ENCODE results near the gene CLSTN2.

The CLSTN2 gene

DNA sequence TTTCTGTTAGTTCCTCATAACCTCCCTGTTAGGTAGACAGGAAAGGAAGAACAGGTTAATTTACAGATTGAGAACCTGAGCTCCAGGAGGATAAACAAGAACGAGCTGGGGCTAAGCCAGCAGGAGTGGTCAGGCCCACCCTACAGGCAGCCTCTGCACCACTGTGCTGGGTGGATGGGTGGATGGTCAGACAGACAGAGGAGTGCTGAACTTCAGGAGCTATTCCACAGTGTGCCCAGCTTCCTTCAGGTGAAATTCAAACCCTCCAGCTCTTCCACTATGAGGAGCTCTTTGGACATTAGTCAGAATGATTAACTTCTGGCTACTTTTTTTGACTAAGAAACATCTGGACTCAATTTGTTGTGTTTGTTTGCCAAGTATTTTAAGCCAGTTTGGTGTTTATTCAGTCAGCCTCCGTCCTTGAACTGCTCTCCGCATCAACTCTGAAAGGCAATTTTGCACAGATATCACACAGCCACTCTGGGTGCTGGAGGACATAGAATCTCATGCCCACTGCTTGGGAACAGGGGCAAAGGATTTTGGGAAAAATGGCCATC is 361.9 kb downstream of the CLSTN2 start:
- no peak for DNase-seq

GRCh38 chr3:140298043-140298442 is 363.1 kb downstream of the CLSTN2 start:
- DNase-seq: no peak

GRCh38 chr3:140298569-140299070 is 363.6 kb downstream of the CLSTN2 start:
- DNase-seq: no peak

GRCh38 chr3:140303875-140304274 is 368.9 kb downstream of the CLSTN2 start:
- DNase-seq: no peak

DNA sequence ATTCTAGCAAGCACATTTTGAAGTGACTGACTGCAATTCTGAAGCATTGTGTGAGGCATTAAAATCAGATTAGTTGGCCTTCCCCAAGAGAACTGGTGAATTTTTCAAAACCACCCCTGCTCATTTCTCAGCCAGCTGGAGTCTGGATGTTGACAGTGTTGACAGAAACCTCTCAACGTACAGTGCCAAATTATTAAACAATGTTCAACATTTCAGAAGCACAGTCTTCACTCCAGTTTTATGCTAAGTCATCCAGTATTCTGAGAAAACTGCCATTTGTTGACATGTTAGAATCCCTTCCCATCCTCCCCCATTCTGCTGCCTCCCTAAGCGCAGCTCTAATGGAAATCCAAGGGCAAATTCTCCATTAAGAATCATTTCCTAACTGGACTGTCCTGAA is 373.6 kb downstream of the CLSTN2 start:
- DNase-seq: no peak

DNA sequence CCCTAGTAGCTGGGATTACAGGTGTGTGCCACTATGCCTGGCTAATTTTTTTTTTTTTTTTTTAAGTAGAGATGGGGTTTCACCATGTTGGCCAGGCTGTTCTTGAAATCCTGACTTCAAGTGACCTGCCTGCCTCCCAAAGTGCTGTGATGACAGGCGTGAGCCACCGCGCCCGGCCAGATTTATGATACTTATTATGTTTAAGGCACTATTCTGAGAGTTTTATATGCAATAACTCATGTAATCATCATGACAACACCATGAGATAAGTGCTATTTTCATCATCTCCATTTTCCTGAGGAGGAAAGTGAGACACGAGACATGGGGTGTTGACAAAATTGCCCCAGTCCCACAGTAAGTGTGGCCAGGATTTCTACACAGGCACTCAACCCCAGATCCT is 376.4 kb downstream of the CLSTN2 start:
- no peak for DNase-seq

GRCh38 chr3:140315955-140316354 is 381.0 kb downstream of the CLSTN2 start:
- DNase-seq: no peak

GRCh38 chr3:140316466-140316865 is 381.5 kb downstream of the CLSTN2 start:
- no peak for DNase-seq

DNA sequence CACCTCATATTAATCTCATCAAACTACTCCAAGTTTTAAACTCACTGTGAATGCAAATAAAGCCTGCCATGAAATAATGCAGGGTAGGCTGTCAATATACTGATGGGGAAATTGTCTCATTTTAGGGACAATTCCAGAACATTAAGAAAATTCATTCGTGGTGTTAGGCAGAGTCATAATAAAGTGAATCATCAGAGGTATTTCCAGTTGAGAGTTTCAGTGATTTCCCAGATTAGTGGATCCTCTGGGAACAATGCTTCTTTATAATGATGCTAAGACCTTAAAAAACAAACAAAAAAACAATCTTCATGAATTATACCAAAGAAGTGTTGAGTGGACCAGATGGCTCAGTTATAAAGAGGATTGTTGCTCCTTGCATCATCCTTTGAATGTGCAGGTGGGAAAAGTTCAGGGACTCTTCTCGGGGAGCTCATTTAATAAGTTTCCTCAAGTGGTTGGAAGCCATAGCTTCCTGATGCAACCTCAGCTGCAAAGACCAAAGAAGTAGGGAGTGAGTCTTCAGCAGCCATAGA is 381.9 kb downstream of the CLSTN2 start:
- no peak for DNase-seq

GRCh38 chr3:140319739-140320138 is 384.8 kb downstream of the CLSTN2 start:
- no peak for DNase-seq

- DNase-seq: no peak
Measured at GRCh38 chr3:140323561-140323960, 388.6 kb downstream of the CLSTN2 start.

DNA sequence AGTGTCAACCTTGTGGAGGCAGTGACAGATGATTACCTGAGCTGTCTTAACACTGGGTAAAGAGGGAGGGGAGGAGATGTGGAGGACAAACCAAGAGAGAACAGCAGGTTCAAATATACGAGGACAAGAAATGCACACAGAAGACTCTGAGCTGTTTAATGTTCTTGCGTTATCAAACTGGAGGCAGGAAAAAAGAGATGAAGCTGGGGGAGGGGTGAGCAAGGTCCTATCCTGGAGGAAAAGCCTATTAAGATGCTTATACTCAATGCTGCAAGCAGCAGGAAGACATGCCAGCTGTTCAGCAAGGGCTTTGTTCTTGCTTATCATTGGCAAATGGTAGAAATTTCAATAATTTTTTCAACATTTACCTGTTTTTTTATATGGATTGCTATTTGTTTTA is 397.1 kb downstream of the CLSTN2 start:
- DNase-seq: no peak

DNA sequence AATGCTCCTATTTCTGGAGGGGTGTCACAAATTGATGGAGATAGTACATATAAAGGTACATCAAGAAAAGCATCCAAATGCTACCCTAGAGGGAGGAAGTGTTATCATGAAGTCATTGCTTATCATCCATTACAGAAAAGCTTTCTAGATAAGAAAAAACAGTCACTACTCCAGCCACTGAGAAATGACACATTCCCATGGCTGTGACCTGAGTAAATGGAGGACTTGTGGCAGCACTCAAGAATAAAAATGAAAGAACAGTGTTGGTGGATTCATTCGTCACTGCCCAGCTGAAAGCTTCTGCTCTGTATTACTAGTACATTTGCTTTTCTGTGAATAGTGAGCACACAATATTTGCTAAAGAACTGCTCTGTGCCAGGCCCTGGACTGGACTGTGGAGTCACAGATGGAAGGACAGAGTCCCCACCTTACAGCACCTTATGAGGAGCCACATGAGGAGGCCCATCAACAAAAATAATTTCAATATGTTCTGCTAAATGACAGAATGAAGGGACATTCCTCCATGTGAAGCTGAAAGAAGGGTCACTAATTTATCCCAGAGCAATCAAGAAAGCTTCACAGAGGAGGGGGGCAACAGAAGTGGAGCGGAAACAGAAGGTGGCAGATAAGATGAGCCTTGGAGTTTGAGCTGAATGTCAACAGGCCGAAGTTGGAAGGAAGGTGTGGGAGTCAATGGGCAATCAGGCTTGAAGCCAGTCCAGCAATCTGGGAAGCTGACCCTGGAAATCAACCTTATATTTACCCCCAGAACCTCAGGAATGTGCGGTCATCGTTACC is 399.3 kb downstream of the CLSTN2 start:
- DNase-seq: no peak

GRCh38 chr3:140336465-140336864 is 401.5 kb downstream of the CLSTN2 start:
- DNase-seq: no peak

DNA sequence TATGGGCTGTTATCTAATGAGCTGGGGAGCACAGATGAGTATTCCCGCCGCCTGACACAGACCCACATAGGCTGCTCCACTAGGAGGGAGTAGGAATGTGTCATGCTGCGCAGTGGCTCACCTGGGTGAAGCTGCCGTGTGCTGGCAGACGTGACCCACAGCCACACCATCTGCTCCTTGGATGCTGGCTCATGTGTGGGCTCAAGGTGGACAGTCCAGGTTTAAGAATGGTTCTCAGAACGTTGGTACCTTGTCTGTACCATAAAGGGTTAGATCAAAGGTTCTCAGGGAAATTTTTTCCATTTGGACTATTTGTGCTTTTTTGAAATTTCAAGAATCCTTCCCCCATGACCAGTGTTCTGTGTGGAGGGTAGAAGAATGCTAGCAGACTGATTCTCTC is 403.9 kb downstream of the CLSTN2 start:
- no peak for DNase-seq

DNA sequence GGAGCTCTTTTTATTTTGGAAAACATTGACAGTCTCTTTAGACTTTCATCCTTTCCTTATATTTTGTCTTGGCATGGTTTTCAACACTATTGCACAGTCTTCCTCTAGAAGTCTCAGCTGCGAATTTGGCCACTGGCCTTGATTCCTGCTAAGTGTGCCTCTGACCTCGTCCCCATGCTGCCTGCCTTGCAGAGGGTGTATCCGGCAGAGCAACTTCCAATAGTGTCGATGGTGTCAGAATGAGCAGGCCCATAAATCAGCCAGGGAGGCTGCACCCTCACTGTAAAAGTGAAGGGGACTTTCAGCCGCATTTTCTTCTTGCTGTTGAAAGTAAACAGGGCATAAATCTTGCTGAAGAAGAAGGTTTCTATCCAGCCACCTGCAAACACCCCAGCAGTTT is 406.2 kb downstream of the CLSTN2 start:
- DNase-seq: no peak

- DNase-seq: no peak
Measured at GRCh38 chr3:140341817-140342403, 406.9 kb downstream of the CLSTN2 start.

- no peak for DNase-seq
Measured at GRCh38 chr3:140342668-140343067, 407.7 kb downstream of the CLSTN2 start.

DNA sequence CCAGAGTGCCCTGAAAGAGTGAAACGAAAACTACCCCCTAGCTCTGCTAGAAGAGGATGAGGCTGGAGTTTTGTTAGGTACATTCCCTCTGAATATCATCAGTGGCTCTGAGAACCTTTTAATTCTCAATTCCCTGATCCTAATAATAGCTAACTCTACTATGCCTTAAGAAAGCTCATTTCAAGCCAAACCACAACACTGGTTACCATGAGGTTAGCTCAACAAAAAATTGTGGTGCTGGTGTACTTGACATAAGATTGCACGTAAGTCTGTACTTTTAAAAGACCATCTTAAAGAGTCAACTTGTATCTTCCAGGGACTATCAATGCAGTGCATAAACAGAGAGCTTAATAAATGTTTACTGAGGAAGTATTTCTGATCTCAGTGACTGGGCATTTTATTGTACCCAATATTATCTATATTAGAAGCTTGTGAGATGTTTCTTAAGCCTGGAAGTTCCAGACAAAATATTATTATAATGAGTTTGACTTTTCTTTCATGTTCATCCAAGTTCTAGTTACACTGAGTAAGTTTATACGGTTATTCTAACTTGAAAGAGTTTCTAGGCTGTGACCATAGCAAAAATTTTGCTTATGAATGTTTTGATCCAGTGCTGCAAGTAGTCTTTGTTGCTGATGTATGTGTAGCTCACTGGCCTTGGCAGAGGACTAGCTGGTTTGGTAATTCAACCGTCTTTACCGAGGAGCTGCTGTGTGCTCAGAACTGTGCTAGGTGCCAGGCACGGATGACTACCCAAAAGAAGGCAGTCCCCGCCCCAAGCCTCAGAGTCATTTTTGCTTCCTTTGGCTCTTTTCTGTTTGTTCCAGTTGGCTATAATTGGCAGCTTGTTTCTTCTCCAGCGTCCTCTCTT is 408.5 kb downstream of the CLSTN2 start:
- no peak for DNase-seq

GRCh38 chr3:140344082-140344454 is 409.1 kb downstream of the CLSTN2 start:
- no peak for DNase-seq

GRCh38 chr3:140344601-140345205 is 409.7 kb downstream of the CLSTN2 start:
- no peak for DNase-seq

GRCh38 chr3:140347151-140347550 is 412.2 kb downstream of the CLSTN2 start:
- DNase-seq: no peak
